Measurements from ENCODE around the gene ST8SIA4. TPM values are rescaled to one million over a fixed set of nuclear protein-coding genes. Genes with fewer than 3 reads are reported as not detected.

ST8SIA4 gene
- total RNA-seq, 1 donor from 2014 or later = 1.4 TPM

DNA sequence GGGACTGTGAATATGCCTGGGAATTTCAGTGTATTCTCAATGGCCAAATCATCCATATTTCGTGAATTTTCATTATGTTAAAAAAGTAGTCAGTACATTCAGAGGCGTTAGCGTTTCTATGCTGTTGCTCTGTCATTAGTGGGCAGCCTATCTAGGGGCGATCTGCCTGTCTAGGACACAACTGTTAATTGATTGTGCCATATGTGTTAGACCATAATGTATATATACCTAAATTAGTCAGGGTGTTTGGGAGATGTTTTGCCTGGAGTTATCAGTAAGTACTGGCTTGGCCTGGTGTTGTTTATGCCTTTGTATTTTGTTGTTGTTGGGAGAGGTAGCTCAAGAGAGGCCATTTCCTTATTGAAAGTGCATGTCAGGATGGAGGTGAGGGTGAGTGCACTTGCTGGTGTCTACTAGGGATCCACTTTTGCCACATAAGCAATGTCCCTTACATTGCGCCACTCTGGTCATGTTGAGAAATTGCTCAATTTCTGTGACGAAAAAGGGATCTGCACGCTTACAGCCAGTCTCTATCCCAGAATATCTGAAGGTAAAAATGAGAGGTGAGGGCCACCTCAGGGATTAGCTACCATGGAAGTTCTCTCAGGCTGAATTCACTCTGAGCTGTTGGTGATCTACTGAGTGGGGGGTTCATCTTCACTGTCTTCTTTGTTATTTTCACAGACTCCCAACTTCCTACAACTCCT is 123.3 kb downstream of the ST8SIA4 start:
- peak; percentile 29 for ATAC-seq

- peak; percentile 51 for ATAC-seq
Measured at GRCh38 chr5:100777680-100778300, 125.3 kb downstream of the ST8SIA4 start.

- ATAC-seq = no peak
Measured at GRCh38 chr5:100775533-100775855, 127.6 kb downstream of the ST8SIA4 start.

GRCh38 chr5:100772548-100772947 is 130.5 kb downstream of the ST8SIA4 start:
- ATAC-seq = no peak

- ATAC-seq = no peak
Measured at GRCh38 chr5:100772006-100772405, 131.1 kb downstream of the ST8SIA4 start.

DNA sequence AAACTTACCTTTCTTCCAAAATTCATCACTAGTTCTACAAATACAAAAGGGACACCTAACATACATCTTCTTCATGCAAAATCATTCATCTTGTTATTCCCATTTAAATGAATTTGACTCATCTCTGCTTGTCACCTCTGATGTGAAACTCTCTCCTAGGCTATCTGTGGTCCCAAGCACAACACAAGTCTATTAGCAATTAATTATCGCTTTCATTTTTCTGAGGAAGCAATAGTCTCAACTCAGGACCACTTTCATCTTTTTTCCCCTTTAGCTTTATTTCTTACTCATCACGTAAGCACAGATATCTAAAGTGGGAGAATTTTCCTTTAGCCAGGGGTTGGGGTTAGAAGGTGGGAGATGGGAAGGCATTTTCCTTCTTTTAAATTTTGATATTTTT is 131.9 kb downstream of the ST8SIA4 start:
- no peak for ATAC-seq

DNA sequence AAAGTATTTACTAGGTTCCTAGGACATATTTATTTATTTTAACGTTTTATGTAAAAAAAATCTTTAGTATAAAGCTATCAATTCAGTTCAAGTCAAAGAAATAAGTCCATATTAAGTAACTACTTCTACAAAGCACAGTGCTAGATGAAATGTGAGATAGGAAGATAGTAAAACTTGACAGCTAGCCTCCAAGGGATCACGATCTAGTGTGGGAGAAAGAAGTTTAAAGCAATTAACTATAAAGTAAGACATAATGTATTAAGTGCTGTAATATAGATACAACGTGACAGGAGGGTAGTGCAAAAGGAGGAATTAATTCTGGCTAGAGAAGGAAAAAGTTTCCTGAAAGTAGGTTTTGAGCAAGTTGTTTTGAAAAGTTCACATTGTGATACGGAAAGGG is 134.9 kb downstream of the ST8SIA4 start:
- no peak for ATAC-seq

DNA sequence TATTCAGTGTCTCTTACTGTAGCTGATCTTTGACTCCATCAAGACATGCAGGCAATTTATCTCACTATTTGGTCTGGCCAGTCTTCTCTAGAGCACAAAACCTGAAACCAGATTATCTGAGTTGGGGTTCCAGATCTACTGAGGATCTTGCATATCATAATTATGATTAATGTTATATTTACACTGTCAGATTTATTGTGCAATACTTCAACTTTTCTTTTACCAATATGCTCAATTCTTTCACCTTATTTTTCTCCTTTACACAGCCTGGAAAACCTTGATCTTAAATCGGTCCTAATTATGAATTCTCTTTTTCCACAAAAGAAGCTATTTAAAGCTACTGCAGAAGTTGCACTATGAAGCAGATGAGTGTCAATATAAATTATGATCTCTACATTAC is 140.1 kb downstream of the ST8SIA4 start:
- no peak for ATAC-seq

GRCh38 chr5:100762108-100762507 is 141.0 kb downstream of the ST8SIA4 start:
- ATAC-seq = no peak

- ATAC-seq = no peak
Measured at GRCh38 chr5:100761192-100761591, 141.9 kb downstream of the ST8SIA4 start.

GRCh38 chr5:100760688-100761087 is 142.4 kb downstream of the ST8SIA4 start:
- ATAC-seq = no peak

GRCh38 chr5:100758780-100759179 is 144.3 kb downstream of the ST8SIA4 start:
- no peak for ATAC-seq

- ATAC-seq = no peak
Measured at GRCh38 chr5:100758306-100758705, 144.8 kb downstream of the ST8SIA4 start.

DNA sequence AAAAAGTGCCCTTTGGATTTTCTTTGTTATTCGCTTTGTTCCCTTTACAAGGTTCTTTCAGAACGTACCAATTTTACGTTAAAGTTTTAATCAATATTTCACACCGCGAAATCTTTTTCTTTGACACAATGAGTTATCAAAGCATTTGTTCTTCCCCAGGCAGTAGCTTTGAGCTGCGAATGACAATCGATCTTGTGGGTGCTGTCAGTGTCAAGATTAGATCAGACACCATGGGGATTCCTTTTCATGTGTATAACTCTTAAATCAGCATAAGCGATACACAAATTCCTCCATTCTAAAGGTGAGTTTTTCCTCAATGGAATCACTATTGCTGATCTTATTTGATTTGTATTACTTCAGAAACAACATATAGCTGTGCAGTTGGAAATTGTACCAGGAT is 145.5 kb downstream of the ST8SIA4 start:
- ATAC-seq = no peak
